ENCODE measurements around the gene MYO1B. TPM values are rescaled to one million over a fixed set of nuclear protein-coding genes. Genes with fewer than 3 reads are reported as not detected.
A peak's percentile ranks its signal among the peaks of the same experiment; 100 is the strongest.

The MYO1B gene
- total and polyA plus RNA-seq, 2 of the 4 experiments (the other 2 are of a cell fraction), result 57.2 to 116 TPM

DNA sequence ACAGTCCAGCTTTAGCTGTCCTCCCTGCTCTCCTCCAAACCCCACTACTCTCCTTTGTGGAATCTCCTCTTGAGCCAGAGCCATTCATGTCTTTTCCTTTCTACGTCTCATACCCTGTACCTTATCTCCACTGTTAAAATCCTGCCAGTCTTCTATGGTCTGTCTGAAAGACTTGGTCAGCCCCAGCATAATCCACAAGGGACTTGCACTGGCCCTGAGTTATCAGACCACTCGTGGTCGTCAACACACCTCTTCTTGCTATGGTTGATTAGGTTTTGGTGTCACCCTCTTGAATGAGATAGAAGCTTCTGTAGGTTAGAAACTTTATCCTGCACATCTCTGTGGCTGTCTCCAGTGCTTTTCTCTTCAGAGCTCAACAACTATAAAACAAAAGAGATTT is 56.8 kb downstream of the MYO1B start:
- Histone ChIP-seq H3K4me1 (ENCODE audit: control insufficient read depth, insufficient read depth, low read length) (peaks cover 42% of the 10 kb centered on the region), H3K56ac (ENCODE audit: extremely low read depth, insufficient read depth, low read length) (no peak overlapping the region)
- BruUV-seq (replicated peaks), result no TSS peak

More for the DNA sequence above, 56.8 kb downstream of the MYO1B start:
- TF ChIP-seq RAD21 (IDR thresholded peaks at IDR 0.05; ENCODE audit: low read length), result no peak
- no peak for TF ChIP-seq BHLHE40 (IDR thresholded peaks at IDR 0.05; ENCODE audit: low read depth, low read length)
- no peak for TF ChIP-seq MAFK (IDR thresholded peaks at IDR 0.05; ENCODE audit: low read depth, low read length)
- TF ChIP-seq MAZ (IDR thresholded peaks at IDR 0.05; ENCODE audit: borderline replicate concordance, low read depth, low read length), result no peak
- TF ChIP-seq, protein P1, sequence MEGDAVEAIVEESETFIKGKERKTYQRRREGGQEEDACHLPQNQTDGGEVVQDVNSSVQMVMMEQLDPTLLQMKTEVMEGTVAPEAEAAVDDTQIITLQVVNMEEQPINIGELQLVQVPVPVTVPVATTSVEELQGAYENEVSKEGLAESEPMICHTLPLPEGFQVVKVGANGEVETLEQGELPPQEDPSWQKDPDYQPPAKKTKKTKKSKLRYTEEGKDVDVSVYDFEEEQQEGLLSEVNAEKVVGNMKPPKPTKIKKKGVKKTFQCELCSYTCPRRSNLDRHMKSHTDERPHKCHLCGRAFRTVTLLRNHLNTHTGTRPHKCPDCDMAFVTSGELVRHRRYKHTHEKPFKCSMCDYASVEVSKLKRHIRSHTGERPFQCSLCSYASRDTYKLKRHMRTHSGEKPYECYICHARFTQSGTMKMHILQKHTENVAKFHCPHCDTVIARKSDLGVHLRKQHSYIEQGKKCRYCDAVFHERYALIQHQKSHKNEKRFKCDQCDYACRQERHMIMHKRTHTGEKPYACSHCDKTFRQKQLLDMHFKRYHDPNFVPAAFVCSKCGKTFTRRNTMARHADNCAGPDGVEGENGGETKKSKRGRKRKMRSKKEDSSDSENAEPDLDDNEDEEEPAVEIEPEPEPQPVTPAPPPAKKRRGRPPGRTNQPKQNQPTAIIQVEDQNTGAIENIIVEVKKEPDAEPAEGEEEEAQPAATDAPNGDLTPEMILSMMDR (conservative IDR thresholded peaks at IDR 0.05; ENCODE audit: low read depth, low read length), result no peak
- TF ChIP-seq POLR2A (IDR thresholded peaks at IDR 0.05; ENCODE audit: low read depth, low read length), result no peak
- TF ChIP-seq, protein P2, sequence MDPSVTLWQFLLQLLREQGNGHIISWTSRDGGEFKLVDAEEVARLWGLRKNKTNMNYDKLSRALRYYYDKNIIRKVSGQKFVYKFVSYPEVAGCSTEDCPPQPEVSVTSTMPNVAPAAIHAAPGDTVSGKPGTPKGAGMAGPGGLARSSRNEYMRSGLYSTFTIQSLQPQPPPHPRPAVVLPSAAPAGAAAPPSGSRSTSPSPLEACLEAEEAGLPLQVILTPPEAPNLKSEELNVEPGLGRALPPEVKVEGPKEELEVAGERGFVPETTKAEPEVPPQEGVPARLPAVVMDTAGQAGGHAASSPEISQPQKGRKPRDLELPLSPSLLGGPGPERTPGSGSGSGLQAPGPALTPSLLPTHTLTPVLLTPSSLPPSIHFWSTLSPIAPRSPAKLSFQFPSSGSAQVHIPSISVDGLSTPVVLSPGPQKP (IDR thresholded peaks at IDR 0.05; ENCODE audit: borderline replicate concordance, low read depth, low read length), result no peak
- DNase-seq (no peak), ATAC-seq (ENCODE audit: low read depth) (no peak)
- Histone ChIP-seq H2BK20ac (ENCODE audit: low read depth, low read length) (no peak overlapping the region), H4K8ac (ENCODE audit: low read depth in 2 of 2, low read length in 2 of 2) (peak overlapping the region in 1 of 2 experiments; percentile 33; a peak in 1 of 4 replicates), H2BK15ac (ENCODE audit: low read depth, low read length) (no peak overlapping the region), H3K4me2 (ENCODE audit: low read depth, low read length) (no peak overlapping the region), H4K5ac (ENCODE audit: low read depth, low read length) (no peak overlapping the region), H3K9me1 (ENCODE audit: insufficient read depth, low read length) (peaks cover 17% of the 10 kb centered on the region), H3K9ac (ENCODE audit: low read depth, low read length) (no peak overlapping the region), H4K20me1 (ENCODE audit: insufficient read depth, low read length) (peaks cover 12% of the 10 kb centered on the region), H3K27me3 (ENCODE audit: control insufficient read depth, insufficient read depth, low read length) (no peaks in the 10 kb centered on the region), H2AK5ac (ENCODE audit: low read depth, low read length) (no peak overlapping the region), H2BK120ac (ENCODE audit: low read depth, low read length) (no peak overlapping the region), H3K36me3 (ENCODE audit: control insufficient read depth, insufficient read depth, low read length) (peaks cover 11% of the 10 kb centered on the region), H4K91ac (ENCODE audit: insufficient read depth, low read depth, low read length) (no peak overlapping the region), H3K4me3 (ENCODE audit: insufficient read depth, low read depth, low read length) (no peak overlapping the region), H3K18ac (ENCODE audit: low read depth, low read length) (no peak overlapping the region), H3K14ac (replicated peaks; ENCODE audit: low read depth, low read length) (no peak overlapping the region), H3K9me3 (ENCODE audit: control insufficient read depth, insufficient read depth, low read length) (no peaks in the 10 kb centered on the region), H3K27ac (ENCODE audit: insufficient read depth, low read length) (no peak overlapping the region), H3K23ac (ENCODE audit: low read depth, low read length) (no peak overlapping the region), H2AFZ (replicated peaks; ENCODE audit: low read length, poor library complexity) (no peak overlapping the region), H2AK9ac (replicated peaks; ENCODE audit: low read depth, low read length, poor library complexity) (no peak overlapping the region), H3K4ac (ENCODE audit: low read depth, low read length) (no peak overlapping the region), H2BK5ac (ENCODE audit: low read depth, low read length, poor library complexity, severe bottlenecking) (no peak overlapping the region), H3K79me1 (ENCODE audit: low read depth in 1 of 2, low read length in 2 of 2) (peaks cover 54 to 84% of the 10 kb centered on the region in 2 experiments)
- no CpG with 5 or more reads among the region's 3 CpGs for WGBS, 2 experiments (ENCODE audit: extremely low coverage in 2 of 2, insufficient read length in 1 of 2)
- in situ Hi-C loops (cut with MboI; ENCODE audit: low sequenced_read_pairs), result no loop called here
- dilution Hi-C loops (cut with HindIII; ENCODE audit: low sequenced_read_pairs, unreplicated experiment), result no loop called here
- ChIA-PET CTCF (interaction anchor here (0.8 kb wide), 1 partner anchor 84 kb away, joined by 3 read pairs; no protein-coding TSS in a partner anchor), POLR2A (ENCODE audit: unreplicated experiment) (no interaction called here)
- intact Hi-C loops (cut with micrococcal nuclease), result no loop called here

Measured in IMR-90 (cell line).